Stimulated activated CD4-positive, alpha-beta T cell treated with anti-CD3 and anti-CD28 coated beads, Interleukin-2, amount 100 ng/mL, for 24 hours (primary cell): ENCODE measurements around the gene HOTAIR.

Source experiments
- DNase-seq, 2 donors: peaks; one replicate each; pipeline ENCODE4 v3.0.0-alpha.2; 2020

The HOTAIR gene

DNA sequence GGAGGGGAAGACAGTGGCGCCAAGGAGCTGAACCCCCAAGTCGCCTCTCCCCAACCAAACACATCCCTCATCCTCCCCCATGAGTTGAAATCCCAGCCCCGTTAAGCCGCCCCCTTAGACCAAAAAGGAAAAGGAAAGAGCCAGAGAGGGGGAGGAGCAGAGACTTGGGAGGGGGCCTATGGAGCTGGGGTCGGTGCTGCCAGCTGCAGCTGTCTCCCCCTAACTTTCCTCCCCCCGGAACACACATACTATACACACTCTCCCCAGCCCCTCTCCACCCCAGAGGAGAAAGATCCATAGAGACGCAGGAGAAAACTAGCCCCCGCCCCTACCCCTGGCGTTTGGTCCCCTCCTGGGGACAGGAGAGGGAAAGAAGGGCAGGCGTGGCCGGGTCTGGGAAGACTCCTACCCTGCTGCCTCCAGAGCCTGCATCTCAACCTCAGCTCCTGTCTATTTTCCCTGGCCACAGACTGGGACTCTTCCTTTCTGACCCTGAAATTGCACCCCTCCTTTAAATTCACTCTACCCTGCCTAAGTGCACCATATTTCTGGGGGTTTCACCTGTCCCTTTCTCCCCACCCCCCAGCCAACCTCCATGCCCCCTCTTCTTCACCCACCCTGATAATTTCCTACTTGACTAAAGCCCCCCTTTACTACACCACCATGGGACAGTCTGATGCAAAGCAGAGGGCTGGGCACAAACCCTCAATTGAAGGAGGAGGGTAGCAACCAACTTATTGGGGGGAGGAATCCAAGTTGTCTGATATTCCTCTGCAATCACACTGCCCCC is 23.6 kb upstream of the HOTAIR start:
- DNase-seq = no peak

DNA sequence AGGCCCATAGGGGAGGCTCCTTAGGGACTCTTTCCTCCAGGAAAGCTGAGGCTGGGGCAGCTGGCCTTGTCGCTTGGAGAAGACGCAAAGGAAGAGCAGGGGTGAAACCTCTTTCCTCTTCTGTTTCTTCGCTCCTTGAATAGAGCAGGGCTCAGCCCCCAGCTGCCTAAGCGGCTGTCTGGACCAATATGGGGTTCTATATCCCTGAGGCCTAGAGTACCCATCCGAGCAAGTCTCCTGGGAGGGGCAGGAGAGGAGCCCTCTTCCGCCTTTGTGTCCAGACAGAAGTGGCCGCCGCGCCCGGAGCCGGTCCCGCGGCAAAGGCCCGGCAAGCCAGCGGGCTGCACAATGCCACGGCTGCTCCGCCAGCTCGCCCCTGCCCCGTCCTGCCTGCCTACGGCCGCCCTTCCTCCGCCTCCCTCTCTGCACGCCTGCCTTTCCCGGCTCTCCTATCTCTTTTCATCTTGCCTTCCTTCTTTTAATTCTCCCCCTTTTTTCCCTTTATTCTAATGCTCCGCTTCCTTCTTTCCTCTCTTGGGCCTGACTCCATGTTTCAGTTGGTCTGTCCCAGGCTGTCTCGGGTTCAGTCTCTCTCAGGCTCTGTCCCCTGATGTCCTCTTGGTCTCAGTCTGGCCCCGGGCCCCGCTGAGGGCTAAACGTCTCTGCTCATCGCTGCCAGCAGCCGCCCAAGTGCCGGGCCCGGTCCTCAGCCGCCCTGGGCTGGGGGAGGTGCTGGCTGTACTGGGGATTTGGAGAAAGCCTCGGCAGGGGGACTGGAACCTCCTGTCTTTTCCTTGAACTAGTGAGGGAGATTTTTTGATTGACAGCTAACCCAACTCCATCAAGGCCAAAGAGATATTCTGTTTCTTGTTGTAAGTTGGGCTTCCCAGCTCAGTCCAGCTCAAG is 22.7 kb upstream of the HOTAIR start:
- DNase-seq = no peak

DNA sequence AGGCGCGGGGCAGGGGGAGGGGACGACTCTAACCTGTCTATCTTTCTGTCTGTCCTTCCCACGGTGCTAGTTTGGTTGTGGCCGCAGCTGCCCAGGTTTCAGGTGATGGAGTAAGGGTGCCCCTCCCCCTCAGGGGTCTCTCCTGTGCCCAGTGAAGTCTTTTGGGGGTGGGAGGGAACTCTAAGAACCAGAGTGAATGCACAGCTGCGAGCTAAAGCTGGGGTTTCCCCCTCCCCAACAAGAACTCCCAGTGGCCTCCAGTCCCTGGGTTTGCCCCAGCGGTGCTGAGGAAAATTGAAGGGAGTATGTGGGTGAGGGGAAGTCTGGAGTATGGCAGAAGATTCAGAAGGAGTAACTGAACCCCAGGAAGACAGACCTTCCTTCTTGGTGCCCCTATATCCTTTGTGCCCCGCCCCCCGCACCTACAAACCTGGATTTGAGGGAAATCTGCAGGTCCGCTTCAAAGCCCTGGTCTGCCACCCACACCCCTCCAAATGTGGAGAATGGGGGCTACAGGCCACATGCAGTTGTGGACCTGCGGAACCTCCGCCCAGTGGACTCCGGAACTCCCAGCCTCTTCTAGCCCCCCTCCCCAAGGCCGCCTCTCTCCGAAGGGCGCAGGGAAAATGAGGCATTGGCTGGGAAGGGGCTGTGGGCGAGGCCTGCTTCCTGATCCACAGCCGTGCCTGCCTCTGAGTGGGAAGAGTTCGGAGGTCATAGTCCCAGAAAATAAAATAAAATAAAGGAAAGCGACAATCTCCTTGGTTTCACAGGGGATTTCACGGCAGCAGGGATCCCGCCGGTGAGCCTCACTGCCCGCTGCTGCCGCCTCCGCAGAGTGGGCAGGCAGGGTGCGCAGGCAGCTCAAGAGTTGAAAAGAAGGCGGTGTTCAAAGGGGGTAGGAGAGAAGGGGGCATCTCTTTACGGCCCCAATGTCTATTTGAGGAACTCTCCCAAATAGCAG is 21.8 kb upstream of the HOTAIR start:
- DNase-seq = no peak

GRCh38 chr12:53995378-53996239 is 20.9 kb upstream of the HOTAIR start:
- DNase-seq = no peak

DNA sequence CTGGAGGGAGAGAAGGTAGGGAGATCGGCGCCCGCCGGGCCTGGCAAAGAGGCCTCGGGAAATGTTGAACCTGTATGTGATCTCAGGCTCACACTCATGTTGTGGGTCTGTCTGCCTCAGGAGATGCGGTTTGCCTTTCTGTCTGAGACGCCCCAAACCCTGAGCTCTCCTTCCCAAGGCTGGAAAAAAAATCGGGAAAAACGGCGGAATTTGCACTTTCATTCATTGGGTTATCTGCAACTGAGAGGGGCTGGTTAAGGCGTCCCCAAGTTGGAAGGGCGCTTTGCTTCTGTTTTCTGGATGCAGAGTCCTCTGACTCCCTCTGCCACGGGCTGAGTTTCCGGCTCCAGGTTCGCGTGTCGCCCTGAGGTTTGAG is 20.2 kb upstream of the HOTAIR start:
- no peak for DNase-seq

- no peak for DNase-seq
Measured at GRCh38 chr12:53994264-53995001, 19.7 kb upstream of the HOTAIR start.

DNA sequence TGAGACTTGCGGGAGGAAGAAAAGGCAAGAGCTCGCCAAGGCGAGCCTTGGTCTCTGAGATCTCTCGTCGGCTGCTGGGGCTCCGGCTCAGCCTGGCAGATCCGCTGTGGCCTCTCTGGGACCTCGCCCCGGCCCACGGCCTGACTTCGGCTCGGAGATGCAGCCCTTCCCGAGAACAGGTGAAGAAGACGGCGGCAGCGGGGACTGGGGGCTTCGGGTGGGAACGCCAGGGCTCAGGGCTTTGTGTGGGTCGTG is 19.2 kb upstream of the HOTAIR start:
- no peak for DNase-seq

GRCh38 chr12:53993162-53994008 is 18.6 kb upstream of the HOTAIR start:
- DNase-seq = no peak

GRCh38 chr12:53992377-53992889 is 17.7 kb upstream of the HOTAIR start:
- no peak for DNase-seq

DNA sequence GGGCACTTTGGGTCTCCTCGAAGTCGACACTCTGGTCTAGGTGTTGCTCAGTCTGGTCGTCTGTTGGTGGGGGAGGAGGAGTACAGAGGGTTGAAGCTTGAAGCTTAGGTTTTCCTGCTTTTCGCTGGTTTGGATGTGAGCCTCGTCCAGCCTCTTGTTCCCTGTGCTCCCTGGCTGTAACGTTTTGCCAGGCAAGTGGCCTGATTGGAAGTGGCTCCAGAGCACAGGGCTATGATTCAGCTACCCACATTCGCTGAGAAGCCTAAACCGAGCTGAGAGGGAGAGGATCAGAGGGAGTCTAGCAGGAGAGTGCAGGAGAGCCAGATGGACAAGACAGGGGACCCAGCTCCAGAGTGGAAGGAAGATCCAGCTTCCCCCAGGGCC is 16.3 kb upstream of the HOTAIR start:
- DNase-seq = no peak

DNA sequence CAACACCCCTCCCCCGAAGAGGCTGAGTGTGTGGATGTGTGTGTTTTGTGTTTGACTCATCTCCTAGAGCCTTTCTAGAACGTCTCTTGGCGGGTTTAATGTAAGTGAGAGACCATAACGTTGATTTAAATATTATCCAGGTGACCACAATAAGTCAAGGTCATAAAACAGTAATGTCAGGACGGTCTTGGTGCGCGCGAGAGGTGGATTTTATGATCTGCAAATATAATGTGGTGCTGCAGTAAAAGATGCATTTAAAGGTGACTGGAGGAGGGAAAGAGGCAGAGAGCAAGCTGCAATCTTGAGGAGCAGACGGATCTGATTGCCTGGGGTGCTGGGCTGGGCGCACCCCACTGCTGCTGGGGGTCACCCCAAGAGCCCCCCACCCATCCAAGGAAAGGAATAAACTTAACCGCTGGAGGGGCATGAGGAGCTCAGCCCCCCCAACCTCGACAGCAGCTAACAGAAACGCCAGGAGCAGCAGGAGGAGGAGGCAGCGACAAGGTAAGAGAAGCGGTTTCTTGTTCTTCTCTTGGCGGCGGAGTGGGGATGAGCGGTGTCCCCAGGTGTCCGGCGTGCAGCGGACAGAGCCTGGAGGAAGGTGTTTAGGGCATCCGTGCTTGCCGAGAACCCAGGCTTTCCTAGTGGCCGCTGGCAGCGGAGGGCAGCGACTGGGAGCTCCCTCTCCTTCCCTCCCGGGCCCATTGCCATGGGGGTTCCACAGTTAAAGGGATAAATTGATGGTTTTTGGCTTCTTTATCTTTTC is 15.7 kb upstream of the HOTAIR start:
- no peak for DNase-seq

DNA sequence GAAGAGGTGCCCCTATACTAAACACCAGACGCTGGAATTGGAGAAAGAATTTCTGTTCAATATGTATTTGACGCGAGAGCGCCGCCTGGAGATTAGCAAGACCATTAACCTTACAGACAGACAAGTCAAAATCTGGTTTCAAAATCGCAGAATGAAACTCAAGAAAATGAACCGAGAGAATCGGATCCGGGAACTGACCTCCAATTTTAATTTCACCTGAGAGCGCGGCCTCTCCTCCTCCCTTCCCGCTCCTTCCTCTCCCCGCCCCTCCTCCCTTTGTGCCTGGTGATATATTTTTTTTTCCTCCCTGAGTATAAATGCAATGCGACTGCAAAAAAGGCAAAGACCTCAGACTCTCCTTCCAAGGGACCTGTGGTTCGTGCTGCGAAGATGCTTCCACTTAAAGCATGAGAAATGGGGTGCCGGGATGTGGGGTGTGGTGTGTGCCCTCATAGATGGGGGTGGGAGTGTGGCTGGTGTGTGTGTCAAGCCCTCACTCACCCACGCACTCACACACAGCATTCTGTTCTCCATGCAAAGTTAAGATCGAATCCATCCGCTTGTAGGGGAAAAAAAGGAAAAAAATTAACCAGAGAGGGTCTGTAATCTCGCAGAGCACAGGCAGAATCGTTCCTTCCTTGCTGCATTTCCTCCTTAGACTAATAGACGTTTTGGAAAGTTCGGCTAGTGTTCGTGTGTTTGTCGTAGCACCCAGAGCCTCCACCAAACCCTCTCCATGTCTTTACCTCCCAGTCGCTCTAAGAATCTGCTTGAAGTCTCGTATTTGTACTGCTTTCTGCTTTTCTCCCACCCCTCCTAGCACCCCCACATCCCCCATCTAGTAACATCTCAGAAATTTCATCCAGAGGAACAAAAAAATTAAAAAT is 14.7 kb upstream of the HOTAIR start:
- no peak for DNase-seq

DNA sequence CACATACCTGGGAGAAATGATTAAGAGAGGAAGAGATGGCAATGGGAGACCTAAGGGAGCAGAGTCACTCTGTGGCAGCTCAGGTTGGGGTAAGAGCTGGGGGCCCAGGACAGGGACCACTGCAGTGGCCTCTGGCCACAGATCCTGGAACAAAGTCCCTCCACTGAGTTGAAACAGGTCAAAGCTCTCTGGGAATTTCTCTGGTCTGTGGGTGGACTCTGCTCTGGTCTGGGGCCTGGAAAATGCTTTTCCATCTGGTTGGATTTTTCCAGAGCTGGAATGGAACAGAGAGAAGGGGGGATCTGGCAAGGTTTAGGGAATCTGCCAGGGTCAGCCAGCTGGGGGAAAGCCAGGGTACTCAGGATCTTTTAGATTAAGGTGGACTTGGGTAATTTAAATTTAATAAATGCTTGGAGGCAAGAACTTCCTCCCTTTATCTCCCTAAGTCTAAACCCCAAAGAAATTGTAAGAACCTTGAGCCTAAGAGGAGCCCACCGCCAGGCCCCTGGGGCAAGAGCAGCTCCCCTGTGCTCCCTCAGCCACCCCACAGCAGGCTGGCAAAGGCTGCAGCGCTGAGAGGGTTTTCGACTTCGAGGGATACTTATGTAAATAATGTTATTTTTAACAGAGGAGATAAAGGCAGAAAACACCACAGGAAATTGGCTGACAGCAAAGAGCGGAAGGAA is 13.9 kb upstream of the HOTAIR start:
- no peak for DNase-seq

GRCh38 chr12:53987787-53988230 is 13.1 kb upstream of the HOTAIR start:
- no peak for DNase-seq

GRCh38 chr12:53986686-53987483 is 12.1 kb upstream of the HOTAIR start:
- no peak for DNase-seq

GRCh38 chr12:53985994-53986685 is 11.4 kb upstream of the HOTAIR start:
- DNase-seq = no peak
